Karpas-422 (cell line): ENCODE measurements around the gene IMPG2. TPM values are rescaled to one million over a fixed set of nuclear protein-coding genes. Genes with fewer than 3 reads are reported as not detected.
"Not testable (repeated sequence)": the region's sequence is repeated elsewhere in the genome, so short reads cannot be mapped to it uniquely, and the experiment has no call there.

Experiments
- DNase-seq: peaks from one replicate; pipeline ENCODE4 v3.0.0-alpha.2; 2015
- H2AFZ ChIP-seq: fragments of 200-600 bp; sonication (generic); 2 replicates; pipeline ENCODE4 v1.6.1; 2014; ENCODE audit warnings: antibody characterized with exemption, low read length, mixed read lengths
- H3K27ac ChIP-seq: fragments of 200-600 bp; sonication (generic); 2 replicates; pipeline ENCODE4 v1.5.1; 2014; ENCODE audit warnings: mild to moderate bottlenecking, low read length, moderate library complexity
- H3K27me3 ChIP-seq: fragments of 200-600 bp; sonication (generic); 2 replicates; pipeline ENCODE4 v1.6.1; 2014; ENCODE audit warnings: low read length, mixed read lengths
- H3K36me3 ChIP-seq: fragments of 200-600 bp; sonication (generic); 2 replicates; pipeline ENCODE4 v1.6.1; 2014; ENCODE audit warnings: low read length, mixed read lengths; ENCODE audit not compliant: insufficient read depth
- H3K4me1 ChIP-seq: fragments of 200-600 bp; sonication (generic); 2 replicates; pipeline ENCODE4 v1.6.1; 2014; ENCODE audit warnings: mild to moderate bottlenecking, low read length, mixed read lengths
- H3K4me2 ChIP-seq: fragments of 200-600 bp; sonication (generic); 2 replicates; pipeline ENCODE4 v1.6.1; 2014; ENCODE audit warnings: low read length, low read depth, mild to moderate bottlenecking; ENCODE audit not compliant: poor library complexity, severe bottlenecking
- H3K4me3 ChIP-seq: fragments of 200-600 bp; sonication (generic); 2 replicates; pipeline ENCODE4 v1.5.1; 2014; ENCODE audit warnings: mild to moderate bottlenecking, antibody characterized with exemption, low read length, mixed read lengths
- H3K79me2 ChIP-seq: fragments of 200-600 bp; sonication (generic); 2 replicates; pipeline ENCODE4 v1.6.1; 2014; ENCODE audit warnings: mild to moderate bottlenecking, low read length, mixed read lengths
- H3K9ac ChIP-seq: fragments of 200-600 bp; sonication (generic); 2 replicates; pipeline ENCODE4 v1.6.0; 2014; ENCODE audit warnings: low read length
- H3K9me2 ChIP-seq: fragments of 200-600 bp; sonication (generic), shearing (Covaris generic); replicated peaks from 2 replicates; pipeline ENCODE4 v1.6.0; 2014; ENCODE audit warnings: mild to moderate bottlenecking, low read length, moderate library complexity; ENCODE audit not compliant: insufficient read depth
- H3K9me3 ChIP-seq: fragments of 300-700, 200-600 bp; sonication (generic); 2 replicates; pipeline ENCODE4 v1.6.1; 2014; ENCODE audit warnings: low read length, mixed read lengths
- H4K20me1 ChIP-seq: fragments of 200-600 bp; sonication (generic); 2 replicates; pipeline ENCODE4 v1.6.1; 2014; ENCODE audit warnings: mild to moderate bottlenecking, antibody characterized with exemption, low read length, low read depth; ENCODE audit not compliant: insufficient read depth
- total RNA-seq: library from RNA; depleted of rRNA; stranded (reverse); fragments of >200 nt; shearing (Covaris generic); gene quantifications from 2 replicates; pipeline ENCODE4 v1.2.3, GENCODE V29; 2014; ENCODE audit warnings: low replicate concordance

Gene IMPG2
- total RNA-seq, 1 experiment from 2014 or later, result 0.45 TPM

DNA sequence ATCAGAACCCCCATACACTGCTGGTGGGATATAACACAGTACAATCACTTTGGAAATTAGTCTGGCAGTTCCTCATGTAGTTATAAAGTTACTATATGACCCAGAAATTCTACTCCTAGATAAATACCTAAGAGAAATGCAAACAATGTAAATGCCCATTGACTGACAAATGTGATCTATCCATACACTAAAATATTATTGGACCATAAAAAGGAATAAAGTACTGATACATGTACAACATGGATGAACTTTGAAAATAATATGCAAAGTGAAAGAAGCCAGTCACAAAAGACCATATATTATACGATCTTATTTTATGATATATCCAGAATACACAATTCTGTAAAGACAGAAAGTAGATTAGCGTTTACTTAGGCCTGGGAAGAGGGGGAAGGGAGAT is 7.8 kb downstream of the IMPG2 start:
- no peaks in the 10 kb centered on the region for H3K79me2 ChIP-seq
- peaks cover 4% of the 10 kb centered on the region for H3K9me3 ChIP-seq
- H3K27ac ChIP-seq, result no peak overlapping the region
- no peaks in the 10 kb centered on the region; the same call in 1 of the 2 replicates for H3K9me2 ChIP-seq
- no peak overlapping the region for H3K4me2 ChIP-seq
- H2AFZ ChIP-seq, result no peak overlapping the region
- H3K36me3 ChIP-seq, result no peaks in the 10 kb centered on the region
- H3K4me1 ChIP-seq, result no peaks in the 10 kb centered on the region
- DNase-seq, result no peak
- H3K9ac ChIP-seq, result no peak overlapping the region
- H3K27me3 ChIP-seq, result no peaks in the 10 kb centered on the region
- H3K4me3 ChIP-seq, result no peak overlapping the region
- no peaks in the 10 kb centered on the region for H4K20me1 ChIP-seq

DNA sequence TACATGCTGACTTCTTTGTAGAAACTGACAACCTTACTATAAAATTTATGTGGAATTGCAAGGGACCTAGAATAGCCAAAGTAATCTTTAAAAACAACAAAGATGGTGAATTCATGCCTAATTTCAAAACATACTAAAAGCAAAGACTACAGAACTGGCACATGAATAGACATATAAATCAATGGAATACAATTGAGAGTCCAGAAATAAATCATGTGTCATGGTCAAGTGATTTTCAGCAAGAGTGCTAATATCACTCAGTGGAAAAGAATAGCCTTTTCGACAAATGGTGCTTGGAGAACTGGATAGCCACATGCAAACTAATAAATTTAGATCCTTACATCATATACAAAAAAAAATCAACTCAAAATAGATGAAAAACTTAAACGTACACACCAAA is 8.7 kb downstream of the IMPG2 start:
- no peaks in the 10 kb centered on the region for H4K20me1 ChIP-seq
- no peaks in the 10 kb centered on the region for H3K4me1 ChIP-seq
- no peak for DNase-seq
- H3K4me3 ChIP-seq, result no peak overlapping the region
- no peaks in the 10 kb centered on the region for H3K9me2 ChIP-seq
- H2AFZ ChIP-seq, result no peak overlapping the region
- H3K9me3 ChIP-seq, result peaks cover 4% of the 10 kb centered on the region
- no peak overlapping the region for H3K4me2 ChIP-seq
- H3K36me3 ChIP-seq, result no peaks in the 10 kb centered on the region
- no peaks in the 10 kb centered on the region for H3K79me2 ChIP-seq
- H3K9ac ChIP-seq, result no peak overlapping the region
- H3K27me3 ChIP-seq, result no peaks in the 10 kb centered on the region
- no peak overlapping the region for H3K27ac ChIP-seq

DNA sequence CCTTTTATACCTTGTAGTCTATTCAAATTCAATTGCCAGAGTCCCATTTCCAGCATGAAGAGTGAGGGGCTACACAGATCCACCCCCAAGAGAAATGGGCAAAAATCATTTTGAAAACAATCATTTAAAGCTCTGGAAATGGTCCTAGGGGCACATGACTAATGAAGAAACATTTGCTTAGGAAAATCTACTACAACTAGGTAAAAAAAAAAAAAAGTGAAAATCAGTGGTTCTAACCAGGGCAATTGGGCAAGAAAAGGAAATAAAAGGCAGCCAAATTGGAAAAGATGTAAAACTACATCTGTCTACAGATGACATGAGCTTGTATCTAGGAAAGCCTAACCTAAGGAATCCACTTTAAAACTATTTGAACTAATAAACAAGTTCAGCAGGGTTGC is 9.4 kb downstream of the IMPG2 start:
- H3K36me3 ChIP-seq, result no peaks in the 10 kb centered on the region
- H3K27ac ChIP-seq, result no peak overlapping the region
- no peak overlapping the region for H3K9ac ChIP-seq
- H3K9me3 ChIP-seq, result peaks cover 4% of the 10 kb centered on the region
- H3K9me2 ChIP-seq, result no peaks in the 10 kb centered on the region
- no peaks in the 10 kb centered on the region for H3K79me2 ChIP-seq
- H2AFZ ChIP-seq, result no peak overlapping the region
- no peak overlapping the region for H3K4me2 ChIP-seq
- DNase-seq, result no peak
- no peaks in the 10 kb centered on the region for H3K27me3 ChIP-seq
- H4K20me1 ChIP-seq, result no peaks in the 10 kb centered on the region
- H3K4me3 ChIP-seq, result no peak overlapping the region
- no peaks in the 10 kb centered on the region for H3K4me1 ChIP-seq

DNA sequence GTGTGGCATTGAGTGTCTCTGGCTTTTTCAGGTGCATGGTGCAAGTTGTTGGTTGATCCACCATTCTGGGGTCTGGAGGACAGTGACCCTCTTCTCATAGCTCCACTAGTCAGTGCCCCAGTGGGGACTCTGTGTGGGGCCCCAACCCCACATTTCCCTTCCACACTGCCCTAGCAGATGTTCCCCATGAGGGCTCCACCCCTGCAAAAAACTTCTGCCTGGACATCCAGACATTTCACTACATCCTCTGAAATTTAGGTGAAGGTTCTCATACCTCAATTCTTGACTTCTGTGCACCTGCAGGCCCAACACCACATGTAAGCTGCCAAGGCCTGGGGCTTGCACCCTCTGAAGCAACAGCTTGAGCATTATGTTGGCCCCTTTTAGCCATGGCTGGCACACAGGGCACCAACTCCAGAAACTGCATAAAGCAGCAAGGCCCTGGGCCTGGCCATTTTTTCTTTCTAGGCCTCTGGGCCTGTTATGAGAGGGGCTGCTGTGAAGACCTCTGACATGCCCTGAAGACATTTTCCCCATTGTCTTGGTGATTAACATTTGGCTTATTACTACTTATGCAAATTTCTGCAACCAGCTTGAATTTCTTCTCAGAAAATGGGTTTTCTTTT is 12.1 kb downstream of the IMPG2 start:
- not testable (repeated sequence) for H3K4me1 ChIP-seq, H2AFZ ChIP-seq, H3K9me3 ChIP-seq, H3K9me2 ChIP-seq, H3K79me2 ChIP-seq, H4K20me1 ChIP-seq, H3K9ac ChIP-seq, H3K27ac ChIP-seq, H3K36me3 ChIP-seq, H3K27me3 ChIP-seq, DNase-seq, H3K4me3 ChIP-seq, H3K4me2 ChIP-seq

DNA sequence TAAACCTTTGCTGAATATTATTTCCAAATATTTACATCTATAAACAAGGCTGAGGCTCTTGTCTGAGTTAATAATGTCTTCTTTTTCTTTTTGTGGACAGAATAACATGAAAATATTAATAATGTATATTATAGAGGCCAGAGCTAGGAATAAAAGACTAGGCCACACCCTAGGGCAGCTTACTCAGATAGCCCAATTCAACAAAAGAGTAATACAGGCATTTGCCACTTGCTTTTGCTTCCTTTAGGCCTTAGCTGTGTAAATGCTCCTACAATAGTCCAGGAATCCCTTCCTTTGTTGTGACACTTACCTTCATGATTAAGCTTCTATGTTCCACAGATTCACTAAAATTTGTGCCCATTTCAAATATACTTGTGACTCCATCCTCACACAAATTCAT is 16.5 kb downstream of the IMPG2 start:
- no peaks in the 10 kb centered on the region for H3K36me3 ChIP-seq
- peaks cover 4% of the 10 kb centered on the region for H3K9me3 ChIP-seq
- no peak overlapping the region for H3K4me3 ChIP-seq
- H2AFZ ChIP-seq, result no peak overlapping the region
- H3K9me2 ChIP-seq, result no peaks in the 10 kb centered on the region
- H3K9ac ChIP-seq, result no peak overlapping the region
- H3K4me1 ChIP-seq, result no peaks in the 10 kb centered on the region
- no peaks in the 10 kb centered on the region for H4K20me1 ChIP-seq
- no peak overlapping the region for H3K4me2 ChIP-seq
- H3K79me2 ChIP-seq, result no peaks in the 10 kb centered on the region
- no peaks in the 10 kb centered on the region for H3K27me3 ChIP-seq
- DNase-seq, result no peak
- H3K27ac ChIP-seq, result no peak overlapping the region

DNA sequence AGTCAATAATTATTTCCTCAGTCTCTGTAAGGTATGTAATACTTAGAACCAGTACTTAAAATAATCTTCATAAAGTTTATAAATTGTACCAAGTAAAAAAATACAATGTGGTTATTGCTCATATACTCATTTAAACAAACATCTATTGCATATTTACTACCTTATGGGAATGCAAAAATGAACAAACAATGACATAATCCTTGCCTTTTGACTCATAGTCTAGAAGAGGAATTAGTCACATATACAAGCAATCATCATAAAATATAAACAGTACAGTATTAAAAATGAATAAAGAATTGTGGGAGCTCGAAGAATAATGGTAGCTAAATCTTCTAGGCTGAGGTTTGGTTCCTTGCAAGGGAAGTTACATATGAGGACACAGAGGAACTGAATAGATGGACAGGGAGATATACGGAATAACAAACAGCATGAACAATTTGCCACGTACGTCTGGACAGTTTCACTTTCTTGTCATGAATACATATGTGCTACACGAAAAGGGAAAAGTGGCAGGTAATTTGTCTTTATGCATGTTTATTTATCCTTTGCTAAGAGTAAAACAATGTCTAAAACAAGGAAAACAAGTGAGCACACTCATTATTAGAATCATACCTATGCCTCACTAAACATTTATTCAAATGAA is 17.2 kb downstream of the IMPG2 start:
- H3K4me1 ChIP-seq, result no peaks in the 10 kb centered on the region
- H3K36me3 ChIP-seq, result no peaks in the 10 kb centered on the region
- DNase-seq, result no peak
- H4K20me1 ChIP-seq, result no peaks in the 10 kb centered on the region
- H3K27ac ChIP-seq, result no peak overlapping the region
- H3K9me3 ChIP-seq, result peaks cover under 1% of the 10 kb centered on the region
- H3K27me3 ChIP-seq, result no peaks in the 10 kb centered on the region
- H3K79me2 ChIP-seq, result no peaks in the 10 kb centered on the region
- no peak overlapping the region for H3K9ac ChIP-seq
- H3K9me2 ChIP-seq, result no peaks in the 10 kb centered on the region
- H3K4me2 ChIP-seq, result no peak overlapping the region
- no peak overlapping the region for H2AFZ ChIP-seq
- no peak overlapping the region for H3K4me3 ChIP-seq

DNA sequence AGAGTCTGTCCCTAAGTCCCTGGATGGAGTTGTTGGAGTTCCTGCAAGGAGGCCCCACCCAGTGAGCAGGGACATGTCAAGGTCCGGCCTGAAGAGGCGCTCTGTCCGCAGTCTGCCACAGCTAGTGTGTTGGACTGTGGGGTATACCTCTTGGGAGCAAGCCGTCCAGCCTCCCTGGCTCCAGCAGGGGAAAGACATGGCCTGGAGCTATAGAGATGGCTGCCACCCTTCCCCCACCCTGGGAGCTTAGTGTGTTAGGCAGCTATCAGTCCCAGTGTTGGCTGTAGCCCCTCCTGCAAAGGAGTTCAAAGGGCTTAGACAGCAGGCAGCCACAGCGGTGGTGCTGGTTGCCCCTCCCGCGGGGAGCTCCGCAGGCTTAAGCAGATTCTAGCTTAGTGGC is 20.3 kb downstream of the IMPG2 start:
- Histone ChIP-seq H2AFZ (no peak overlapping the region), H3K27me3 (no peaks in the 10 kb centered on the region), H3K4me2 (no peak overlapping the region), H3K9me2 (no peaks in the 10 kb centered on the region), H3K4me3 (no peak overlapping the region), H3K27ac (no peak overlapping the region), H3K79me2 (no peaks in the 10 kb centered on the region), H4K20me1 (no peaks in the 10 kb centered on the region), H3K4me1 (no peaks in the 10 kb centered on the region), H3K36me3 (no peaks in the 10 kb centered on the region), H3K9ac (no peak overlapping the region), H3K9me3 (no peaks in the 10 kb centered on the region)
- DNase-seq, result no peak

DNA sequence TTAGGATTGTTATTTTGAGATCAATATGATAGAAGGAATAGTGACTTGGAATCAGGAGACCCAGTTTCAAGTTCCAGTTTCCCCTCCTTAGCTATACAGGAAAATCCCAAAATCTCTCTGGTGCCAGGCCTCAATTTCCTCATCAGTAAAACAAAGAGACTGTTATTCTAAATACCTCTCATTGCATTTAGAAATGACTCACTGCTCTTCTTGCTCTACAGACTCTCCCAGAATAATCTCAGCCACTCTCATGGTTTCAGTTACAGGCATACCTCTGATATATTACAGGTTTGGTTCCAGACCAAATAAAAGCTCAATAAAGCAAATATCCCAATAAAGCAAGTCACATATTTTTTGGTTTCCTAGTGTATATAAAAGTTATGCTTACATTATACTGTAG is 28.3 kb downstream of the IMPG2 start:
- Histone ChIP-seq H3K4me1 (no peaks in the 10 kb centered on the region), H3K9me2 (no peaks in the 10 kb centered on the region), H3K4me3 (no peak overlapping the region), H3K79me2 (no peaks in the 10 kb centered on the region), H3K36me3 (no peaks in the 10 kb centered on the region), H3K9me3 (no peaks in the 10 kb centered on the region), H3K9ac (no peak overlapping the region), H3K27ac (no peak overlapping the region), H3K4me2 (no peak overlapping the region), H4K20me1 (no peaks in the 10 kb centered on the region), H2AFZ (no peak overlapping the region), H3K27me3 (no peaks in the 10 kb centered on the region)
- DNase-seq, result no peak
